Calu3 (cell line): ENCODE data around the gene NCK2. TPM values are rescaled to one million over a fixed set of nuclear protein-coding genes. Genes with fewer than 3 reads are reported as not detected.

Experiments used
- BruUV-seq: library from RNA; stranded (reverse); fragments of 400-500 nt; replicated peaks from 2 replicates; lab custom pipeline; 2021; lab: Mats Ljungman, UMichigan
- CTCF ChIA-PET: fragments of 300-600 bp; sonication (Branson Sonifier 250); formaldehyde crosslinking; loops from one replicate; lab custom pipeline; 2022; ENCODE audit warnings: antibody characterized with exemption; lab: Charles Lee
- DNase-seq: peaks from one replicate; pipeline ENCODE4 v3.0.0; 2022
- H3K27ac Mint-ChIP-seq: one replicate; pipeline ENCODE4 v1.8.0; 2022; ENCODE audit warnings: mixed read lengths; ENCODE audit not compliant: unreplicated experiment
- H3K27me3 Mint-ChIP-seq: one replicate; pipeline ENCODE4 v1.8.0; 2022; ENCODE audit warnings: mixed read lengths; ENCODE audit not compliant: unreplicated experiment
- H3K36me3 Mint-ChIP-seq: one replicate; pipeline ENCODE4 v1.8.0; 2022; ENCODE audit warnings: mild to moderate bottlenecking, moderate library complexity, mixed read lengths; ENCODE audit not compliant: insufficient read depth, unreplicated experiment
- H3K4me1 Mint-ChIP-seq: one replicate; pipeline ENCODE4 v1.8.0; 2022; ENCODE audit warnings: mild to moderate bottlenecking, low read depth, mixed read lengths; ENCODE audit not compliant: unreplicated experiment
- H3K4me3 Mint-ChIP-seq: one replicate; pipeline ENCODE4 v1.8.0; 2022; ENCODE audit warnings: mild to moderate bottlenecking, low read depth, moderate library complexity, mixed read lengths; ENCODE audit not compliant: unreplicated experiment
- H3K9me3 Mint-ChIP-seq: one replicate; pipeline ENCODE4 v1.8.0; 2022; ENCODE audit warnings: low read depth, mixed read lengths; ENCODE audit not compliant: unreplicated experiment
- CTCF ChIP-seq: fragments of 200-600 bp; IDR thresholded peaks from one replicate; pipeline ENCODE4 v1.8.0; 2022; ENCODE audit warnings: antibody characterized with exemption; ENCODE audit not compliant: unreplicated experiment
- intact Hi-C: fragments of 100-400 bp; cut with micrococcal nuclease; formaldehyde crosslinking; loops from one replicate; pipeline ENCODE4 v1.10.0; 2022; ENCODE audit not compliant: unreplicated experiment
- total RNA-seq: library from RNA; stranded (reverse); gene quantifications from 2 replicates; pipeline ENCODE4 v1.2.3, GENCODE V29; 2022

NCK2 gene
- total RNA-seq, 1 experiment from 2014 or later: 88.6 TPM

GRCh38 chr2:105757433-105757832 is 12.7 kb downstream of the NCK2 start:
- H3K27ac Mint-ChIP-seq: no peak overlapping the region
- intact Hi-C loops: no loop called here
- peaks cover 47% of the 10 kb centered on the region for H3K4me1 Mint-ChIP-seq
- H3K27me3 Mint-ChIP-seq: no peaks in the 10 kb centered on the region
- no TSS peak for BruUV-seq
- no peak for DNase-seq
- no peak overlapping the region for H3K4me3 Mint-ChIP-seq
- TF ChIP-seq CTCF: no peak
- CTCF ChIA-PET: interaction anchor here (0.8 to 1.2 kb wide), 4 partner anchors 11 to 785 kb away, joined by 3 to 5 read pairs (median 4); no protein-coding TSS in a partner anchor
- H3K36me3 Mint-ChIP-seq: no peaks in the 10 kb centered on the region
- H3K9me3 Mint-ChIP-seq: no peaks in the 10 kb centered on the region

GRCh38 chr2:105760191-105760590 is 15.5 kb downstream of the NCK2 start:
- Mint-ChIP-seq H3K4me1 (peaks cover 24% of the 10 kb centered on the region), H3K4me3 (no peak overlapping the region), H3K27ac (no peak overlapping the region), H3K27me3 (no peaks in the 10 kb centered on the region), H3K9me3 (no peaks in the 10 kb centered on the region), H3K36me3 (no peaks in the 10 kb centered on the region)
- CTCF ChIA-PET: no interaction called here
- BruUV-seq: no TSS peak
- intact Hi-C loops: no loop called here
- no peak for DNase-seq
- no peak for TF ChIP-seq CTCF

- Mint-ChIP-seq H3K4me3 (no peak overlapping the region), H3K27me3 (no peaks in the 10 kb centered on the region), H3K27ac (no peak overlapping the region), H3K36me3 (no peaks in the 10 kb centered on the region), H3K4me1 (peaks cover 25% of the 10 kb centered on the region), H3K9me3 (no peaks in the 10 kb centered on the region)
- DNase-seq: no peak
- no TSS peak for BruUV-seq
- CTCF ChIA-PET: no interaction called here
- intact Hi-C loops: no loop called here
- no peak for TF ChIP-seq CTCF
Measured at GRCh38 chr2:105760639-105761337, 16.1 kb downstream of the NCK2 start.

GRCh38 chr2:105761931-105762515 is 17.3 kb downstream of the NCK2 start:
- Mint-ChIP-seq H3K4me1 (peaks cover 25% of the 10 kb centered on the region), H3K9me3 (no peaks in the 10 kb centered on the region), H3K27ac (no peak overlapping the region), H3K27me3 (no peaks in the 10 kb centered on the region), H3K36me3 (peaks cover 4% of the 10 kb centered on the region), H3K4me3 (no peak overlapping the region)
- intact Hi-C loops: no loop called here
- TF ChIP-seq CTCF: no peak
- CTCF ChIA-PET: no interaction called here
- DNase-seq: no peak
- BruUV-seq: no TSS peak
